GM12878 (cell line): Measurements from ENCODE around the gene PPP3CA. TPM values are rescaled to one million over a fixed set of nuclear protein-coding genes. Genes with fewer than 3 reads are reported as not detected.

Experiments used
- ATAC-seq: fragments of 200-7000 bp; cut with Tn5 transposase; 3 replicates; pipeline ENCODE4 v1.9.1; 2020; ENCODE audit warnings: mild to moderate bottlenecking, moderate library complexity
- BruUV-seq: library from RNA; stranded (reverse); fragments of 400-500 nt; replicated peaks from 2 replicates; lab custom pipeline; 2021; lab: Mats Ljungman, UMichigan
- CTCF ChIA-PET: fragments of 300-600 bp; sonication (Branson Sonifier 250); formaldehyde crosslinking; extraction: SDS; loops from one replicate; lab custom pipeline; 2021; ENCODE audit warnings: inconsistent platforms; lab: Yijun Ruan, JAX
- POLR2A ChIA-PET: fragments of 350-600 bp; formaldehyde crosslinking; extraction: SDS; loops from one replicate; lab custom pipeline; 2021; ENCODE audit warnings: inconsistent platforms; lab: Charles Lee
- RAD21 ChIA-PET: fragments of 300-600 bp; sonication (Branson Sonifier 250); formaldehyde crosslinking; loops from one replicate; lab custom pipeline; 2023; ENCODE audit warnings: antibody characterized with exemption; ENCODE audit not compliant: unreplicated experiment; lab: Charles Lee
- SMC1A ChIA-PET: fragments of 300-600 bp; sonication (Branson Sonifier 250); formaldehyde crosslinking; loops from one replicate; lab custom pipeline; 2023; ENCODE audit not compliant: unreplicated experiment, uncharacterized antibody; lab: Charles Lee
- DNase-seq: peaks from one replicate; pipeline ENCODE4 v3.0.0-alpha.2; 2011; ENCODE audit warnings: low read depth, low spot score
- FAIRE-seq: peaks from 3 replicates; lab custom pipeline; 2011; peaks lifted over from hg19 to GRCh38; lab: Jason Lieb, UNC
- H2AFZ ChIP-seq: 2 replicates; pipeline ENCODE4 v1.6.0; 2011; ENCODE audit warnings: low read depth, low read length, control low read depth; ENCODE audit not compliant: control insufficient read depth
- H3K27ac ChIP-seq: 2 replicates; pipeline ENCODE4 v1.5.1; 2011; ENCODE audit warnings: control low read depth; ENCODE audit not compliant: control insufficient read depth, insufficient read depth
- H3K27me3 ChIP-seq, 2 experiments: replicated peaks in 1 of 2; 2 replicates each; pipeline versions ENCODE4 v1.6.0 to v1.6.1; 2011; ENCODE audit warnings: low read length in 1 of 2; ENCODE audit not compliant: control insufficient read depth in 2 of 2, insufficient read depth in 2 of 2
- H3K36me3 ChIP-seq, 2 experiments: 2 replicates each; pipeline ENCODE4 v1.5.1; 2011; ENCODE audit warnings: low read length in 1 of 2; ENCODE audit not compliant: control insufficient read depth in 2 of 2, insufficient read depth in 2 of 2
- H3K4me1 ChIP-seq: 2 replicates; pipeline ENCODE4 v1.6.1; 2011; ENCODE audit warnings: mild to moderate bottlenecking, low read length, moderate library complexity, mixed read lengths; ENCODE audit not compliant: control insufficient read depth, insufficient read depth
- H3K4me2 ChIP-seq: 2 replicates; pipeline ENCODE4 v1.6.0; 2011; ENCODE audit warnings: control low read depth; ENCODE audit not compliant: control insufficient read depth, insufficient read depth
- H3K4me3 ChIP-seq: fragments of 200-600 bp; sonication (generic); 2 replicates; pipeline ENCODE4 v1.5.1; 2016
- H3K79me2 ChIP-seq: 2 replicates; pipeline ENCODE4 v1.6.0; 2011; ENCODE audit warnings: low read length; ENCODE audit not compliant: control insufficient read depth, insufficient read depth
- H3K9ac ChIP-seq: 2 replicates; pipeline ENCODE4 v1.8.0; 2011; ENCODE audit warnings: low read length, control low read depth, mixed read lengths; ENCODE audit not compliant: control insufficient read depth, insufficient read depth
- H3K9me3 ChIP-seq: replicated peaks from 3 replicates; pipeline ENCODE4 v1.5.1; 2011; ENCODE audit warnings: mild to moderate bottlenecking, low read length; ENCODE audit not compliant: control insufficient read depth, insufficient read depth
- H4K20me1 ChIP-seq: 2 replicates; pipeline ENCODE4 v1.6.0; 2011; ENCODE audit not compliant: control insufficient read depth, insufficient read depth
- ATF2 ChIP-seq: IDR thresholded peaks from 2 replicates; pipeline ENCODE4 v1.6.1; 2012; ENCODE audit warnings: low read length, inconsistent platforms
- BCLAF1 ChIP-seq: fragments of 450-650 bp; IDR thresholded peaks from 2 replicates; pipeline ENCODE4 v1.6.1; 2017; ENCODE audit warnings: antibody characterized with exemption, mild to moderate bottlenecking, moderate library complexity
- BHLHE40 ChIP-seq, 2 experiments: fragments of 450-650 bp in 1 of 2; IDR thresholded peaks; 2 replicates each; pipeline ENCODE4 v1.6.1; 2011 to 2017; ENCODE audit warnings: low read depth in 2 of 2, borderline replicate concordance in 1 of 2, improper control_type of control experiment in 1 of 2, low read length in 1 of 2, mild to moderate bottlenecking in 1 of 2
- EED ChIP-seq: sonication (generic); IDR thresholded peaks from 2 replicates; pipeline ENCODE4 v1.6.1; 2016; ENCODE audit warnings: antibody characterized with exemption, low read depth
- FOXM1 ChIP-seq: IDR thresholded peaks from 2 replicates; pipeline ENCODE4 v1.6.1; 2012; ENCODE audit warnings: low read depth, mild to moderate bottlenecking, inconsistent platforms, low read length, moderate library complexity
- HDAC6 ChIP-seq: fragments of 200-600 bp; sonication (generic); IDR thresholded peaks from one replicate; pipeline ENCODE4 v1.8.0; 2017; ENCODE audit warnings: antibody characterized with exemption; ENCODE audit not compliant: unreplicated experiment
- MTA2 ChIP-seq: fragments of 450-650 bp; IDR thresholded peaks from 2 replicates; pipeline ENCODE4 v1.6.1; 2016; ENCODE audit warnings: low read depth, mild to moderate bottlenecking, moderate library complexity
- NFIC ChIP-seq: IDR thresholded peaks from 2 replicates; pipeline ENCODE4 v1.6.1; 2012; ENCODE audit warnings: low read depth, mild to moderate bottlenecking, inconsistent platforms, low read length, moderate library complexity
- NKRF ChIP-seq: fragments of 450-650 bp; conservative IDR thresholded peaks from 2 replicates; pipeline ENCODE4 v1.6.1; 2017; ENCODE audit warnings: mild to moderate bottlenecking, moderate library complexity
- POU2F2 ChIP-seq: IDR thresholded peaks from 3 replicates; pipeline ENCODE4 v1.6.1; 2011; ENCODE audit warnings: low read depth, mild to moderate bottlenecking, low read length, borderline replicate concordance
- RCOR1 ChIP-seq: conservative IDR thresholded peaks from 2 replicates; pipeline ENCODE4 v1.6.1; 2012; ENCODE audit warnings: low read depth, low read length, improper control_type of control experiment
- RELB ChIP-seq: fragments of 450-650 bp; IDR thresholded peaks from 2 replicates; pipeline ENCODE4 v1.6.1; 2017; ENCODE audit warnings: low read depth, mild to moderate bottlenecking, moderate library complexity
- SMAD1 ChIP-seq: fragments of 450-650 bp; IDR thresholded peaks from 2 replicates; pipeline ENCODE4 v1.6.1; 2018; ENCODE audit warnings: mild to moderate bottlenecking, low read depth; ENCODE audit not compliant: partially characterized antibody
- SMC3 ChIP-seq: IDR thresholded peaks from 2 replicates; pipeline ENCODE4 v1.6.1; 2011; ENCODE audit warnings: low read length, improper control_type of control experiment, borderline replicate concordance
- SUZ12 ChIP-seq: fragments of 200-600 bp; sonication (generic); IDR thresholded peaks from one replicate; pipeline ENCODE4 v1.6.1; 2018; ENCODE audit warnings: antibody characterized with exemption, mild to moderate bottlenecking; ENCODE audit not compliant: unreplicated experiment
- WGBS: methylation state at CpG from one replicate; pipeline ENCODE4 v1.1.6; 2016; ENCODE audit warnings: low lambda C conversion rate; ENCODE audit not compliant: insufficient replicate concordance, insufficient coverage; ENCODE audit errors: missing lambda C conversion rate; 5-methylcytosine and 5-hydroxymethylcytosine counted together
- in situ Hi-C: fragments of 300-500 bp; cut with MboI; formaldehyde crosslinking; loops from 9 replicates; pipeline ENCODE4 v1.14.3; 2018; ENCODE audit warnings: mixed read lengths
- intact Hi-C: fragments of 100-400 bp; cut with micrococcal nuclease; formaldehyde crosslinking; loops from one replicate; pipeline ENCODE4 v1.14.2; 2022; ENCODE audit not compliant: unreplicated experiment
- polyA plus RNA-seq, 11 experiments: library from polyadenylated mRNA; depleted of rRNA in 4 of 11; unstranded in 6 of 11; stranded (reverse) in 5 of 11; fragments of >200 nt; fragmentation: Nextera tagmentation in 4 of 11; fragmentation: Illumina TruSeq in 1 of 11; extraction: Ambion mirVana in 4 of 11; extraction: Trizol in 1 of 11; gene quantifications; 1 replicate in 1 of 11; 2 replicates in 10 of 11; pipeline versions ENCODE4 v1.2.1 to v1.2.3, GENCODE V29; 2011 to 2016; ENCODE audit warnings: inconsistent platforms in 2 of 11, missing spikeins in 2 of 11, low read depth in 1 of 11
- total RNA-seq, 4 experiments: library from RNA; depleted of rRNA in 3 of 4; stranded (reverse); fragments of >200 nt in 3 of 4; fragmentation: Illumina TruSeq in 1 of 4; extraction: Trizol in 1 of 4; gene quantifications; 2 replicates each; pipeline versions ENCODE4 v1.2.1 to v1.2.3, GENCODE V29; 2013 to 2021

Gene PPP3CA
- total and polyA plus RNA-seq, 10 of the 15 experiments (the other 5 are each of a cell fraction or from before 2014, with no cell fraction given) = 0.33 to 9.0 (median 1.0) TPM

- ChIA-PET RAD21 (interaction anchor here (0.9 to 2.4 kb wide), 5 partner anchors 10 to 197 kb away, joined by 3 to 9 read pairs (median 5); no protein-coding TSS in a partner anchor), CTCF (interaction anchor here (1.0 kb wide), 2 partner anchors 8 to 28 kb away, joined by 3 read pairs; no protein-coding TSS in a partner anchor), SMC1A (interaction anchor here (0.8 to 2.2 kb wide), 11 partner anchors 8 to 342 kb away, joined by 3 to 7 read pairs (median 4); no protein-coding TSS in a partner anchor), POLR2A (interaction anchor here (1.0 kb wide), 1 partner anchor 116 kb away, joined by 3 read pairs; no protein-coding TSS in a partner anchor)
- peaks cover 49% of the 10 kb centered on the region for H3K4me1 ChIP-seq
- DNase-seq = peak; percentile 53
- H3K4me2 ChIP-seq = peak overlapping the region; percentile 57; the same call in 1 of the 2 replicates
- H3K9ac ChIP-seq = no peak overlapping the region
- H3K27ac ChIP-seq = no peak overlapping the region
- H3K36me3 ChIP-seq = no peaks in the 10 kb centered on the region
- peak; percentile 99 for FAIRE-seq
- no peaks in the 10 kb centered on the region for H3K79me2 ChIP-seq
- in situ Hi-C loops = loop anchor here (25.0 kb wide), 1 partner anchor 1184 kb away; no protein-coding TSS in a partner anchor
- 0% methylated on average over 4 of the region's 4 CpGs for WGBS
- no peak overlapping the region; the same call in 1 of the 2 replicates for H2AFZ ChIP-seq
- no TSS peak for BruUV-seq
- no peaks in the 10 kb centered on the region; the same call in 2 of the 3 replicates for H3K9me3 ChIP-seq
- H3K27me3 ChIP-seq = no peaks in the 10 kb centered on the region
- no peaks in the 10 kb centered on the region for H4K20me1 ChIP-seq
- peak; percentile 72 for ATAC-seq
- H3K4me3 ChIP-seq = 0 out of 2 replicates have a peak overlapping the region, but pooled peaks have one; percentile 5
- intact Hi-C loops = no loop called here
- TF ChIP-seq SMAD1 (no peak), BCLAF1 (no peak), EED (0 out of 2 replicates have a peak, but pooled peaks have one; percentile 36), NFIC (peak; percentile 81), ATF2 (peak; percentile 49; the same call in 1 of the 2 replicates), NKRF (no peak), RELB (no peak), POU2F2 (0 out of 3 replicates have a peak, but pooled peaks have one; percentile 35), HDAC6 (no peak), FOXM1 (no peak), BHLHE40 (IDR thresholded peaks at IDR 0.05; ENCODE audit: borderline replicate concordance in 1 of 2, low read depth in 2 of 2, low read length in 1 of 2) (0 out of 4 replicates have a peak, but pooled peaks of 1 of the 2 experiments have one; percentile 5), SMC3 (no peak), RCOR1 (no peak), SUZ12 (no peak), MTA2 (peak; percentile 44; the same call in 1 of the 2 replicates)
Measured at GRCh38 chr4:101020956-101021355, 326.4 kb downstream of the PPP3CA start.
